ENCODE data around the gene PIK3R2.

DNA sequence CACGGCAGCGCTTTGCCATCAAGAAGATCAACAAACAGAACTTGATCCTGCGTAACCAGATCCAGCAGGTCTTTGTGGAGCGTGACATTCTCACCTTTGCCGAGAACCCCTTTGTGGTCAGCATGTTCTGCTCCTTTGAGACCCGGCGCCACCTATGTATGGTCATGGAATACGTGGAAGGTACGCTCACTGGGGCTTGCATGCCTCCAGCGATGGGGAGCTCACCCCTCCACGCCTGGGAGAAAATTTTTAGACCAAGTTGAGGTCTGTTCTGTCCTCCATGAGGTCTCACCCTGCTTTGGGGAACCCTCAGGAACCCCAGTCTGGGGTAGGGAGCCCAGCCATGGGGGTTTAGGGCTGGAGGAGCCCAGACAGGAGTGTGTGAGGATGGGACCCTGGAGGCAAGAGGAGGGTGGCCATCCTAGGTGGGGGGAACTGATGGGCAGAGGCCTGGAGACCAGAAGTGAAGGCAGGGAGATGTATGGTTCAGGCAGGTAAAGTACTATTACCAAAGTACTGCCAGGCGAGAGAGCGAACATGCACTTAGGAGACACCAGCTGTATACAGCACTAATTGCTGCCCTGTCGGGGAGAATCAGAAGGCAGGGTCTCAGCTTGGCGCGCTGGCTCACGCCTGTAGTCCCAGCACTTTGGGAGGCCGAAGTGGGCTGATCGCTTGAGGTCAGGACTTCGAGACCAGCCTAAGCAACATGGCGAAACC is 22.3 kb upstream of the PIK3R2 start:
- TF ChIP-seq EZH2 (IDR thresholded peaks at IDR 0.05; ENCODE audit: insufficient read depth, poor library complexity, severe bottlenecking): no peak
- no peak for TF ChIP-seq EZH2phosphoT487 (IDR thresholded peaks at IDR 0.05; ENCODE audit: insufficient read depth, low read depth)
